HG02642 (cell line): ENCODE data around the gene ROCK2.
A peak's percentile ranks its signal among the peaks of the same experiment; 100 is the strongest.
"Not testable (repeated sequence)": the region's sequence is repeated elsewhere in the genome, so short reads cannot be mapped to it uniquely, and the experiment has no call there.

Experiments used
- ATAC-seq: cut with Tn5 transposase; IDR thresholded peaks from one replicate; pipeline ENCODE4 v1.9.1; 2021; ENCODE audit warnings: mild to moderate bottlenecking; ENCODE audit not compliant: unreplicated experiment, poor library complexity

ROCK2 gene

DNA sequence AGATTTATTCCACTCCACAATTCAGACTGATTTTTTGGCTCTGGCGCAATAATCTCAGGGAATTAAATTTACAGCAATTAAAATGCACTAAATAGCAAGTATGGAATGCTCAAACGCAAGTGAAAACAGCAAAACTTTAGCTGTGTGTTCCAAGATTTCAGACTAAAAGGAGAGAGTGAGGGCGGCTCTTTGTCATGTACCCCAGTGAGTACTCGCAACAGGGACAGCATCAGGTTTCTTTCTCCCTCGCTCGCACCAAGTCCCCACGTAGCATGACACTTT, 1.1 kb downstream of the ROCK2 start:
- ATAC-seq: peak; percentile 29

GRCh38 chr2:11342551-11343367, 1.7 kb downstream of the ROCK2 start:
- no peak for ATAC-seq

GRCh38 chr2:11340717-11341116, 3.7 kb downstream of the ROCK2 start:
- no peak for ATAC-seq

DNA sequence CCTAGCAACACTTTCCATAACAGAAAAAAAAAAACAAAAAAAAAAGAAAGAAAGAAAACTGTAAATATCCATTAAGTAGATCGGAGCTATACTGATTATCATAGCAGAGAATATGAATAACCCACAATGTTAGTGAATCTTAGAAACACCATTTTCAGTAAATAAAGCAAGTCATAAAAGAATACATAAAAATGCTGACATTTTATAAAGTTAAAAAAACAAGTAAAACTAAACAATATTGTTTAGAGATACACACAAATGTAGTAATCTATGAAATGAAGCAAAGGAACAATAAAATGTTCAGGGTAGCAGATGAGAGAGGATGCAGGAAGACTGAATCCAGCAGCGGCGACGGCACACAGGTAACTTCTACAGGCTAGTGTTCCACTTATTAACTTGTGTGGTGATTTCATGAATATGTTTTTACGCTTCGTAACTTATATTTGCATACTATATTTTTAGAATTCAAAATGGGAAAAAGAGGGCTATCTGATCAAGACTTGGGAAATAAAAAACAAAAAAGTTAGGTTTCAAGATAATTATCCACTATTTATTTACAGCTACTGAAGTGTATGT, 4.8 kb downstream of the ROCK2 start:
- ATAC-seq: no peak

GRCh38 chr2:11338580-11338979, 5.9 kb downstream of the ROCK2 start:
- no peak for ATAC-seq

- ATAC-seq: no peak
Measured at GRCh38 chr2:11337909-11338308, 6.5 kb downstream of the ROCK2 start.

- no peak for ATAC-seq
Measured at GRCh38 chr2:11336189-11336588, 8.2 kb downstream of the ROCK2 start.

DNA sequence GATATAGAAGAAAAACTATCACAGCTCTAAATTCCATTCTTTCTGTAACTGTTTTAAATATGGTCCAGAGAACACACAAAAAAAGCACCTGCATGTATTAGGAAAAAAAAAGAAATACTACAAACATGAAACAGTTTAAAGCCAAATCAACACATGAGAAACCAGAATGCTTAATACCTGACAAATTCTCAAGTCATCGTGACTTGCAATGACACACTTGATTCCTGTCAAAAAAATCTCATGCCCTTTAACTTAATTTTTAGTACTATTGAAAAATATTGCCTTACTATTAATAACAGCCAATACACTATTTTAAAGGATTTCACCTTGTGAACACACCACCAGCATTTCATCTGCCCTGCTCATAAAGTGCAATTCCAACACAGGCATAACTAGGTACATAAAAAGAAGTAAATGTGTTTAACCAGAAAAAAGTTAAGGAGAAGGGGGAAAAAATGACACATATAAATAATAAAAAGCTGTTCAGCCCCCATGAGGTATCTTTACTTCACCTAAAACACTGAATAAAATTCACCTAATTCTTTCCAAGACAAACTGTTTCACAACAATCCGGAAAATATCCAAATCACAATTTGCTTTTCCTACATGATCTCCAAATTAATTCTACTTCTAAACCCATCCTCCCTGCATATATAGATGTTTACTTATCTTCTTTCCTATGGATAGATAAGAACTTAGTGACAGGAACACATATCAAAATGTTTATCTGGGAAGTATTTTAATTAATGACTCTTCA, 10.8 kb downstream of the ROCK2 start:
- no peak for ATAC-seq

- no peak for ATAC-seq
Measured at GRCh38 chr2:11332596-11332995, 11.8 kb downstream of the ROCK2 start.

DNA sequence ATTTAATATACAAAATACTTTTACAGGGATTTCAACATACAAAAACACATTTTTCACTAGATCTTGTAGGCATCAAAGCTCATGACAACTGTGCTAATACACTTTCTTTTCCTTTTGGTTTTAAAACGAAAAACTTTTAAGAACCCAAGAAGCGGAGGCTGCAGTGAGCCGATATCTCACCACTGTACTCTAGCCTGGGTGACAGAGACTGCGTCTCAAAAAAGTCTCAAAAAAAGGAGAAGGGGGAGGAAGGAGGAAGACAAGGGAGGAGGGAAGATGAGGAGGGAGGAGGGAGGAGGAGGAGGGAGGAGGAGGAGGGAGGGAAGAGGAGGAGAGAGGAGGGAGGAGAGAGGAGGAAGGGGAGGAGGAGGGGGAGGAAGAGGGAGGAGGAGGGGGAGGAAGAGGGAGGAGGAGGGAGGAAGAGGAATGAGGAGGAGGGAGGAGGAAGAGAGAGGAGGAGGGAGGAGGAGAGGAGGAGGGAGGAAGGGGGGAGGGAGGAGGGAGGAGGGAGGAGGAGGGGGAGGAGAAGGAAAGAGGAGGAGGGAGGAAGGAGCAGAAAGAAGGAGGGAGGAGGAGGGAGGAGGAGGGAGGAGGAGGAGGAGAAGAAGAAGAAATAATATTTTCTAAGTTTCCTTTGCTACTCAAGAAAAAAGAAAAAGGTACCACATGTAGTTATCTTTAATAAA, 13.8 kb downstream of the ROCK2 start:
- ATAC-seq: no peak

DNA sequence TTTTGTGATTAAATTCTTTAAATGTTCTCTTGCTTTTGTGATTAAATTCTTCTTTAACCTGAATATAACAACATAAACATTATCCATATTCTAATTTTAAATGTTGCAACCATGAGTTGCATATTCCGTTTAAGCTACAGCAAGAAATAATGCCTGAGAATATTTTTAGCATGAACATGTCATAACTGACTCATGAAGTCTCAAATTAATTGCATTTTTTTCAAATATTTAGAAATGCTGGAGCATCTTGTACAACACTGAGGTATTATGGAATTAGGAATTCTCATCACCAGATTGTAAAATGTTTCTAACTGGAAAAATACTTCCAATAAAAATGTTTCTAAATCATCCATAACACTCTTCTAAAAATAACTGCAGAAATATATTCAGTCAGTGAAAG, 14.7 kb downstream of the ROCK2 start:
- no peak for ATAC-seq

GRCh38 chr2:11328522-11328921, 15.9 kb downstream of the ROCK2 start:
- not testable (repeated sequence) for ATAC-seq

- ATAC-seq: no peak
Measured at GRCh38 chr2:11327871-11328270, 16.6 kb downstream of the ROCK2 start.

DNA sequence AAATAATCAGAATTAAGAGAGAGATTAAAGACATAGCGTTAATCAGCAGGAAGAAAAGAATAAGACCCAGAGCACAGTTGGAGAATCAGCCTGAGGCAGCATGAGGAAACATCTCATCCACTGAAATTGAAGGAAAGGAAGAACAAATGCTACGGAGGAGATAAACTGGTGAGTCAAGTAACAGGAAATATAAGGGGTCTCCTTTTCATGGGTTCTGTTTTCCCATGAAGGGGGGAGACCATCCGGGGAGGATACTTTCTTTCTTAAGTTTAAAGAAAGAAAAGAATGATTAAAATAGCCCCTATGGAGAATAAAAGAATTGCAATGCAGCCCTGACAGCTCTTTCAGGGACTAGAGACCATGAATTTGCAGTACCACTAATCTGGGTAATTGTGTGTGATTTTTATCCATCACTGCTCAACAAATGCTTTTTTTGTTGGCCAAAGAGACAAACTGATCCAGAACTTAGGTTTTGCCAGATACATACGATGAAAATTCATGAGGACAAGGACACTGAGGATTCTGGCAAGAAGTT, 17.7 kb downstream of the ROCK2 start:
- ATAC-seq: no peak

DNA sequence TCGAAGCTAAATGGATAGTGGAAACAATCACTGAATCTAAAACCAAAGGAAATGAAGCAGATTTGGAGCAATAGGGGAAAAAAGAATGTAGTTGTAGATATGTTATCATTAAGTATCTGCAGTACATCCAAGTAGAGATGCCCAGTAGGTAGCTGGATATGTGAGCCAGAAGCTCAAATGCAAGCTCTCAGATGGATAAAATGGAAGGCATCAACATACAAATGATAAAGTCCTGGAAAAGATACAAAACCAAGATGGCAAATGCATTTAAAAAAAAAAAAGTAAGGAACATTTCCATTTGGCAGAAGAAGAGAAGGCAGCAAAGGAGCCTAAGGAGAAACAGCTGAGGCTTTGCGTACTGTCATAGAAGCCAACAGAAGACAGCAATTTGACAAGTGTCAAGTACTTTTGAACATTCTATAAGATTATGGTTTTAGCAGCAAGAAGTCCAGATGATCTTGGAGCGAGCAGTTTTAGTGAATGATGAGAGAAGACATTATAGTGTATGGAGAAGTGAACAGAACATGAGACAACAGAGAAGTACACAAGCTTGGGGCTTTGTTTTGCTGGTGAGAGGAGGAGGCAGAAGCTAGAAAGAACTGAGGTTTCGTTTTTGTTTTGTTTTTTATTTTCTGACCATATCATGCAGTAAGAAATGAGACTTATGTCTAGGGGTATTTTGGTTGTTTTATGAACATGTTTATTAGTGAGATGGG, 18.3 kb downstream of the ROCK2 start:
- no peak for ATAC-seq

DNA sequence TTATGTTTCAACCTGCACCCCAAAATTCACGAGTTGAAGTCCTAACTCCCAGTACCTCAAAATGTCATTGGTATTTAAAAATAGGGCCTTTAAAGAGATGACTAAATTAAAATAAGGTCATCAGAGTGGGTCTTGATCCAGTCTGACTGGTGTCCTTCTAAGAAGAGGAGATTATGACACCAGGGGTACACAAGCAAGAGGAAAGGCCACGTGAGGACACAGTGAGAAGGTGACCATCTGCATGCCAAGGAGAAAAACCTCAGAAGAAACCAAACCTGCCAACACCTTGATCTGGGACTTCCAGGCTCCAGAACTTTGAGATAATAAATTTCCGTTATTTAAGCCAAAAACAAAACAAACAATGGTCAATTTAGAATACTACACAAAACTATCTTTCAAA, 22.6 kb downstream of the ROCK2 start:
- ATAC-seq: no peak

DNA sequence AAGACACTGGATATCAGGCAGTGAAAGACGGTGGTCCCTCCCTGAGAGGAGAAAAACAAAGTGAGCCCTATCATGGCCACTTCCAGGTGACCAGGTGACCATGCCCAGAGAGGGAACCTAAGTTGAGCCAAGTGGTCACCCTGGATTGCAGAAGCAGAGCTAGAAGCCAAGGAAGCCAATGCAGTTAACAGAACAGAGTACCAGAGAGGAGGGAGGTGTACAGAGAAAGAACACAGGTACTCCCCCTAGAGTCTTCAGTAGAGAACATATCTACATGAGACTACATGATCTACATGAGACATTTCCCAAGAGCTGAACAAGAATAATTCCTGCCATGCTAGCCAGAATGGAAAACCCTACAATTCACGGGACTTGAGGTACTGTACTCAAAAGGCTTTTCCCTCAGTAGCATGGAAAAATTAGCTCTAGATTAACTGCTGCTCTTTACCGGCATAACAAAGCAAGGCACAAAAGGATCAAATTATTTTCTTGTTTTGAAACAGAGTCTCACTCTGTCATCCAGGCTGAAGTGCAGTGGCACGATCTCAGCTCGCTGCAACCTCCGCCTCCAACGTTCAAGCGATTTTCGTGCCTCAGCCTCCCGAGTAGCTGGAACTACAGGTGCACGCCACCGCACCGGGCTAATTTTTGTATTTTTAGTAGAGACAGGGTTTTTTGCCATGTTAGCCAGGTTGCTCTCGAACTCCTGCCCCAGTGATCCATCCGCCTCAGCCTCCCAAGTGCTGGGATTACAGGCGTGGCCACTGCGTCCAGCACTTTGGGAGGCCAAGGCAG, 23.5 kb downstream of the ROCK2 start:
- no peak for ATAC-seq

GRCh38 chr2:11319939-11320338, 24.5 kb downstream of the ROCK2 start:
- no peak for ATAC-seq

DNA sequence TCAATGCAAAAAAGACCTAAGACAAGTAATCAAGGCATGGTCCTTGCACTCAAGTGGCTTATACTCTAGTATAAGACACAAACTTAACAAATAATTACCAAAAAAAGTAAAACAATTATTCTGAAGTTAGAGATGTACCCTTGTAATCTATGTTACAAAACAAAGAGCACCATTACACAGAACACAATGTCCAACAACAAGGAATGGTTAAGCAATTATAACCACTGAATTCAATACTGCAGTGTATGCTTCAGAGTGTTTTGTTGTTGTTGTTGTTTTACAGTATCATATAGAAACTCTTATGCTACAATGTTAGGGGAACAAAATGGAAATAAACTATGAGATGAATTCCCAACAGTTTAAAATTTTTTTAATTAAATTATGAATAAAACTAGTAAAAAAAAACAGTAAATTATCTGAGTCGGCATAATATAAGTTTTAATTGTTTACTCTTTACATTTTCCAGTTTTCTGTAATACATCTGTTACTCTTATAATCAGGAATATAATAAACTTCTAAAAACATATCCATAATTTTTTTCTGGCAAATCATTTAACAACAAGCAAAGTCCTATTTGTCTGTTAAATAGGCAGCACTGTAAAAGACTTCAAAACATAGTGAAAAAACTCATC, 29.2 kb downstream of the ROCK2 start:
- ATAC-seq: no peak
